Hematopoietic multipotent progenitor cell (in vitro differentiated cells): Measurements from ENCODE around the gene EIF4E2. TPM values are rescaled to one million over a fixed set of nuclear protein-coding genes. Genes with fewer than 3 reads are reported as not detected.
"Not testable (repeated sequence)": the region's sequence is repeated elsewhere in the genome, so short reads cannot be mapped to it uniquely, and the experiment has no call there.

Experiments used
- DNase-seq, 3 donors: peaks; one replicate each; pipeline ENCODE4 v3.0.0-alpha.2; 2011 to 2015; ENCODE audit warnings: low read depth in 2 of 3, low spot score in 2 of 3
- total RNA-seq: library from RNA; depleted of rRNA; stranded (reverse); fragments of >200 nt; gene quantifications from one replicate; pipeline ENCODE4 v1.2.3, GENCODE V29; 2012

EIF4E2 gene
- total RNA-seq, 1 donor = 24.2 TPM

- DNase-seq = peak; percentile 50 to 54 (median 51)
Observed at GRCh38 chr2:232521959-232522622, 28.4 kb upstream of the EIF4E2 start.

GRCh38 chr2:232522623-232523401, 27.7 kb upstream of the EIF4E2 start:
- no peak for DNase-seq

- DNase-seq = no peak
Observed at GRCh38 chr2:232523402-232523681, 27.1 kb upstream of the EIF4E2 start.

- peak in 2 of 3 donors; percentile 57 to 61 for DNase-seq
Observed at GRCh38 chr2:232523682-232524597, 26.5 kb upstream of the EIF4E2 start.

DNA sequence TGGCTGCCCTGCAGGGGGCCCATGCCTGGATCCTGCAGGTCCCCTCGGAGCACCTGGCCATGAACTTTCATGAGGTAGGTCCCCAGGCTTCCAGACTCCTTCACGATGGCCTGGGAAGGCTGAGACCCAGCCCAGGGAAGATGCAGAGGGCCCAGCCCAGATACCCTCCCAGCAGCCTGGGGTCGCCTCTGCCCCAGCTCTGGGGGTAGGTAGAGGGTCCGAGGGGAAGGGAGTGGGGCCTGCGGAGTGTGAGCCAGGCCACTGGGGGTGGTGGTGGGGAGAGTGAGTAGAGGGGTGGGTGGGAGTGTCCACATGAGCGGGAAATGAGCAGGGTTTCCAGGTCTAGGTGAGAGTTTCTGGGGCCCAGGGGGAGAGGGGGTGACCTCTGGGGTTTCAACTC, 25.7 kb upstream of the EIF4E2 start:
- no peak for DNase-seq

- DNase-seq = no peak
Observed at GRCh38 chr2:232525199-232525598, 25.3 kb upstream of the EIF4E2 start.

DNA sequence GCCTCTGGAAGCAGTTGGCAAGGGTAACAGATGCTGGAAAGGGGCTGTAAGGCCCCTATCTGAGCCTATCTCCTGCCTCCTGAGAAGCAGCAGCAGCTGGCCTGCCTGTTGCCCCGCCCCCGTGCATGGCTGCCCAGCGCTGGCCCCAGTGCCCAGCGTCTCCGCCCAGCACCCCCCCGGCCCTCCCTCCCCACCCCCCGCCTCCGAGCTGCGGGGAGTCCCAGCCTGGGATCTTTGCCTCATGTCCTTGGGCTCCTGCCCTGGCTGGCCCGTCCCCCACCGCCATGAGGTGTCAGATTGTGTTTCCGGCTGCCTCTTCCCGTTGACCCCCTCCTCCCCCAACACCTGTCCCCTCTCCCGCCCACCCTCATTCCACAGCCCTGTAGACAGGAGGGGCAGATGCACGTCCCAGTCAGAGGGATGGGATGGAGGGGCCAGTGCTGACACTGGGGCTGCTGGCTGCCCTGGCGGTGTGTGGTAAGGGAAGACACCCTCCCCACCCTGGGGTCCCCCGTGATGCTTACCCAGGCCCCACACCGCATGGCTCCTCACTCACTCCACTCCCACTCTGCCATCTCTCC, 24.6 kb upstream of the EIF4E2 start, which contains the start of gene CHRND:
Gene CHRND (plus strand): TSS at position 370 of the 581 bp plus-strand sequence. CDS start 56 bp downstream, at position 426.
- no peak for DNase-seq

DNA sequence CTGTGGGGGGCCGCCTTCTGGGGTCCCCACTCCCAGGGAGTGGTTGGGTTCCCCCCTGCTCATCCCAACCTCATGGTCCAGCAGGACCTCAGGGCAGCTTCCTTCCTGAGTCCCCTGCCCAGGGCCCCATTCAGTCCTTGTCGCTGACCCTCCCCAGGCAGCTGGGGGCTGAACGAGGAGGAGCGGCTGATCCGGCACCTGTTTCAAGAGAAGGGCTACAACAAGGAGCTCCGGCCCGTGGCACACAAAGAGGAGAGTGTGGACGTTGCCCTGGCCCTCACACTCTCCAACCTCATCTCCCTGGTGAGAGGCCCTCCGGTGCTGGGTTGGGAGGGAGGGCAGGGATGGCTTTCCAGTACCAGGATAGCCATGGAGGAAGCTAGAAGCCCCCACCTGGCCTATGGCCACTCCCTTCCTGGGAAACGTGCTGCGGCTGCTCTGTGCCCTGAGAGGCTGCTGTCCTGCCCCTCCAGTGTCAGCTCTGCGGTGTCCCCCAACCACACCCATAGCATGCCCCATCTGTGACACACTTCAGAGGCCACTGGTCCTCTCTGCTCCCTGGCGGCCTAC, 24.0 kb upstream of the EIF4E2 start:
- no peak for DNase-seq

DNA sequence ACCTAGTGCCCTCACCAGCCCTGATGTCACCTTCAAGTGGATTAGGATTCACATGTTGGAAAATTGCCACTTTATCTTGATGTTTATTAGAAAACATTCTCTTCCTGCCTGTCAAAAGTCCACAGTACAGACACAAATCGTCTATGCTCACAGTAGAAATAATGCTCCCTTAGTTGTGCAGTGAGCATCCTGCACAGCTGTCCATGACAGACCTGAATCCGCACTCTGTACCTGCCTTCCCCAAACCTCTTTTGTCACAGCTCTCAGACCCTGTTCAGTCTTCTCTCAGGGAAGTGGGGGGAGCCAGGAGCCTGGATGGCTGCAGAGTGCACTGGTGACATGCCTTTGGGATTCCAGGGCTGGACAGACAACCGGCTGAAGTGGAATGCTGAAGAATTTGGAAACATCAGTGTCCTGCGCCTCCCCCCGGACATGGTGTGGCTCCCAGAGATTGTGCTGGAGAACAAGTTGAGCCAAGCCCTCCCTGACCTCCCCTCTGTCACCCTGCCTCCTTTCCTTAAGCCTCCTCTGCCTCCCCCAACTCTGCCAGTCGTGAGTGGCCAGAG, 22.5 kb upstream of the EIF4E2 start:
- DNase-seq = no peak

GRCh38 chr2:232528746-232529460, 21.6 kb upstream of the EIF4E2 start:
- no peak for DNase-seq

DNA sequence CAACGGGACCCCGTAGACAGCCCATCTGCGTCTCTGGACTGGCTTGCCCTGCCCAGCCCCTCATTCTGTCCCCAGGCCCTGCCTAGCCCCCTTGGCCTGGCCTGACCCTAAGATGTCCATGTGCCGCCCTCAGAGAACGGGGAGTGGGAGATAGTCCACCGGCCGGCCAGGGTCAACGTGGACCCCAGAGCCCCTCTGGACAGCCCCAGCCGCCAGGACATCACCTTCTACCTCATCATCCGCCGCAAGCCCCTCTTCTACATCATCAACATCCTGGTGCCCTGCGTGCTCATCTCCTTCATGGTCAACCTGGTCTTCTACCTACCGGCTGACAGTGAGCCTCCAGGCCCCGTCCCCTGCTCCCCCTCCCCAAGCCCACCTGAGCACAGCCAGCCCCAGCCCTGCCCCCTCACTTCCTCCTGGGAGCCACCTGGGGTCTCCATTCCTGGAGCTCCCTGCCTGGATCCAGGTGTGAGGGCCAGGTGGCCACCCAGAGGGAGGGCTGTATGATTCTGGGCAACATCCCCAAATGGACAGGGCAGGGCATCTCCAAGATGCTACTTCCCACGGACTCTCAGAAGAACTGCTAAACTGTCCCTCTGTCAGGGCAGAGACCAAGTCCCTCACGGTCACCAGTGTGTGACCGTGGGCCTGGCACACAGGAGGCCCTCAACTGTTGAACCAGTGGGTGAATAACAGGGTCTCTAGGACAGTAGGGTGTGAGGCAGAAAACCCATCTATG, 20.5 kb upstream of the EIF4E2 start:
- DNase-seq = no peak

- DNase-seq = no peak
Observed at GRCh38 chr2:232530626-232531260, 19.7 kb upstream of the EIF4E2 start.

DNA sequence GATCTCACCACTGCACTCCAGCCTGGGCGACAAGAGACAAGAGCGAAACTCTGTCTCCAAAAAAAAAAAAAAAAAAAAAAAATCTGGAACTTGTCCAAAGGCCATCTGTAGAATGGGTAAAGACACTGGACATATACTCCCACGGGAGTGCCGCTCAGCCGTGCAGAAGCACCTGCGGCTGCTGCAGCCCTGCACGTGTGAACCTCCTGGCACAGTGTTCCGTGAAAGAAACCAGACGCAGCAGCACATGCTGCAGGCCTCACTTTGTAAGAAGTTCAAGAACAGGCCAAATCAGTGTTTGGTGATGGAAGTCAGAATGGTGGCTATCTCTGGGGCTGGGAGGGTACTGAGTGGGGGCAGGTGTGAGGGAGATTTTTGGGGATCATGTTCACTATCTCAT, 18.1 kb upstream of the EIF4E2 start:
- DNase-seq = no peak

DNA sequence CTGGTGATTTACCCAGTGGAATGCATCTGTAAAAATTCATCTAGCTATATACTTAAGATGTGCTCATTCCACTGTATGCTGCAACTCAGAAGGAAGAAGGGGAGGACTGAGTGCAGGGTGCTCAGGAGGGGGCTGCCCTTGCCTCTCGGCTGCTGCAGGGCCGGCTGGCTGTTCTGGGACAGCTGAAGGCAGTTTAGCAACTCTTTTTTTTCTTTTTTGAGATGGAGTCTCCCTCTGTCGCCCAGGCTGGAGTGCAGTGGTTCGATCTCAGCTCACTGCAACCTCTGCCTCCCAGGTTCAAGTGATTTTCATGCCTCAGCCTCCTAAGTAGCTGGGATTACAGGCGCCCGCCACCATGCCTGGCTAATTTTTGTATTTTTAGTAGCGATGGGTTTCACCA, 17.7 kb upstream of the EIF4E2 start:
- DNase-seq = not testable (repeated sequence)

- no peak for DNase-seq
Observed at GRCh38 chr2:232533944-232534710, 16.4 kb upstream of the EIF4E2 start.

DNA sequence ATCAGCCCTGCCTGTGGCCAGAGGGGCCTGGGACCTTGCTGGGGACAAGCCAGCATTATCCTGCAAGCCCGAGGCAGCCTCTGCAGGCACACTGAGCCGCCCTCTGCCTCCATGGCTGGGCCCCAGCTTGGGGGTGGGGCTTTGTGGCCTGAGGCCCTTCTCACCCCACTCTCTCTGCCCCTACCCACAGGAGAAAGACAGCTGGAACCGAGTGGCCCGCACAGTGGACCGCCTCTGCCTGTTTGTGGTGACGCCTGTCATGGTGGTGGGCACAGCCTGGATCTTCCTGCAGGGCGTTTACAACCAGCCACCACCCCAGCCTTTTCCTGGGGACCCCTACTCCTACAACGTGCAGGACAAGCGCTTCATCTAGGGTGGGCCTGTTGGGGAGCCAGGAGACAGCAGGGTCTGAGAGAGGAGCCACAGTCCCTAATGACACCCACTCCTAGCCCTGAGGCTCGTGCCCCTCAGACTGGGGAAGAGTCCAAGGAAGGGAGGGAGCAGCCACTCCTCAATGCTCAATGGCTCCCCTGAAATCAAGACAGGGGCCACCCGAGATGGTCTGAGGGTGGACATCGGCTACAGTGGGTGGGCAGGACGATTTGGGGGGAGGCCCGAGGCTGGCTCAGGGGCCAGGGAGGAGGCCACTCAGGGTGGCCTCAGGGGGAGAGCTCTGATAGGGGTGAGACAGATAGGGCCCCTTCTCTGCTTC, 15.4 kb upstream of the EIF4E2 start:
- no peak for DNase-seq
